Activated CD4-positive, alpha-beta T cell treated with anti-CD3 and anti-CD28 coated beads, Interleukin-2, Interleukin-6, amounts not matched to agents 100 ng/mL and 50 ng/mL, durations not matched to agents 16 hours and 8 hours (primary cell): ENCODE data around the gene HMGXB4.
A peak's percentile ranks its signal among the peaks of the same experiment; 100 is the strongest.

Experiments
- DNase-seq: peaks from one replicate; pipeline ENCODE4 v3.0.0-alpha.2; 2020

HMGXB4 gene

DNA sequence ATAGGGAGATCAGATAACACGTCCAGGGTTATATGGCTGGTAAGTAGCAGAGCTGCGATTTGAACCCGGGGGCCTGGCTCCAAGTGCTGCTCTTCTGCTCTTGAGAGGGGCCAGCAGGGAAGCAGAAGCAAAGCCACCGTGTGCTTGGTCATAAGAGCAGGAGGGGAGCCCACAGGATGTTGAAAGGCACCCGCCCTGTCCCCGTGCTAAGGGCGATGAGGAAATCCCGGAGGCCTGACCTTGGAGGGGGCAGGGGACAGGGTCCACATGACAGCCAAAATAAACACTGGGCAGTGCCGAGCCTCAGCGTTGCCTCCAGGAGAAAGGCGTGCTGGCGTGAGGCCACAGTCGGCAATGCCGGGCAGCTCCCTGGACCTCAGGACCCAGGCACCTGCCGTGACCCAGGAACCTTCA is 71.2 kb downstream of the HMGXB4 start:
- no peak for DNase-seq

DNA sequence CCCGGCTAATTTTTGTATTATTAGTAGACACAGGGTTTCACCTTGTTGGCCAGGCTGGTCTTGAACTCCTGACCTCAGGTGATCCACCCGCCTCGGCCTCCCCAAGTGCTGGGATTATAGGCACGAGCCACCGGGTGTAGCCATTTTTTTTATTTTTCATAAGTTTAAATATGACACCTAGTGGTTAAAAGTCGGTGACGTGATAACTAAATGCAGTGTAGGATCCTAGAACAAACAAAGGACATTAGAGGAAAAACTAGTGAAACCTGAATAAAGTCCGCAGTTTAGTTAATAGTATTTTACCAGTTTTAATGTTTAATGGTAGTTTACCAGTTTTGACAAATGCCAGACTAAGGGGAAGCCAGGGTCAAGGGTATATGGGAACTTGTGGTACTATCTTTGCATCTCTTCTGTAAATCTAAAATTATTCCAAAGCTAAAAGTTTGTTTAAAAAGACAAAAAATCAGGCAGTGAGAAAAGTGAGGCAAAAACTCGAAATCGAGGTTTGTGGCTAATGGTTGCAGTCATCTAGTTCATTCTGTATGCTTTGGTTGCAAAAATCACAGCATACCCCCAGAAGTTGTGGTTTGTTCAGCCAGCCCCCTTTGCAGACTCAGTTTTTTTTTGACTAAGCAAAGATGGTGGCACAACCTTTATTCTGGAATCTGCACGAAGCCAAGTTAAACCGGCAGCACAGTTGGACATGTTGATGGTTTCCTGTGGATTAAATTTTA is 72.0 kb downstream of the HMGXB4 start:
- DNase-seq = peak; percentile 67

DNA sequence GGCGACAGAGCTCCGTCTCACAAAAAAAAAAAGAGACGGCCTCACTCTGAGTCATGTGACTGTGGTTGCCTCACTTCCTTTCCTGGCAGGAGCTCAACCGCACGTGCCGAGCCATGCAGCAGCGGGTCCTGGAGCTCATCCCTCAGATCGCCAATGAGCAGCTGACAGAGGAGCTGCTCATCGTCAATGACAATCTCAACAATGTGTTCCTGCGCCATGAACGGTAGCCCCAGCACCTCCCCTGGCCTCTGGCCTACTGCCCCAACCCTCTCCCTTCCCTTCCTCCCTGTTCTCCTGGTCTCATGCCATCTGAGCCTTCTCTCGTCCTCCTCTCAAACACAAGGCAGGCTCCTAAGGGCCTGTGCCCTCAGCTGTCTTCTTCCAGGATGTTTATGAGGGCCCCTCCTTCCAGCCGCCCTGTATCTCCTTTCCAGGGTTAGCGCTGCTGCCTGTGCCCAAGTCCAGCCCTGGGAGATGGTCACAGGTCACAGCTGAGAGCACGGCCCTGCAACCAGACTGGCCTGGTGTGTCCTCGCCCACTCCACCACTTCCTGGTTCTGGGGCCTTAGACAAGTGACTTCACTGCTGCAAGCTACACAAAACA is 73.1 kb downstream of the HMGXB4 start:
- peak; percentile 88 for DNase-seq

DNA sequence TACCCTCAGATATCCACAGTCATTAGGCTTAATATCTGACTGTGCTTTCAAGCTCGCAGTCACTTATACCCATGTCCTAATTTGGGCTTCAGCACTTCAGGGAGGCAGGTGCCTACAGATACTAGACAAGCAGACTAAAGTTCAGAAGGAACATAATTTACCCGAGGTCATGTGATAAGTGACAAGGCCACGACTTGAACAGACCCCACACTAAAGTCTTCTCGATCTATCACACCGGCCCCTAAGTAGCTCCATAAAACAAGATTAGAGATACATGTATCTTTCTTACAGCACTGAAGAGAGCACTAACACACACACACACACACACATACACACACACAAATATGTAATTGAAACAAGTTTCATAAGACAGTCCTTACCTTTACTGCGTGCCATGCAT is 75.0 kb downstream of the HMGXB4 start:
- no peak for DNase-seq

DNA sequence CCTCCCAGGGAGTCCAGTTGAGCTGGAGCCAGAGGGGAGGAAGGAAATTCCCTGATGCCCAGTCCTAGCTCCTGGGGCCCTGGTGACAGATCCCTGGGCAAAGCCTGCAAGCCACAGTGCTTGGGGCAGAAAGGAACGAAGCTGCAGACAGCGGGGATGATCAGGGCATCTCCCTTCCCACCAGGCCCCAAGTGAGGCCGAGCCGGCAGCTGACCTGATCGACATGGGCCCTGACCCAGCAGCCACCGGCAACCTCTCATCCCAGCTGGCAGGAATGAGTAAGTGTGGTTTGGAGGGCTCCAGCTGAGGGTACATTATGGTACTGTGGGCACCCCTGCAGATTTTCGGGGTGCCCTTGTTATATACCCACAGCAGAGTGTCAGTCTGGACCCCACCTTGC is 75.9 kb downstream of the HMGXB4 start:
- no peak for DNase-seq

DNA sequence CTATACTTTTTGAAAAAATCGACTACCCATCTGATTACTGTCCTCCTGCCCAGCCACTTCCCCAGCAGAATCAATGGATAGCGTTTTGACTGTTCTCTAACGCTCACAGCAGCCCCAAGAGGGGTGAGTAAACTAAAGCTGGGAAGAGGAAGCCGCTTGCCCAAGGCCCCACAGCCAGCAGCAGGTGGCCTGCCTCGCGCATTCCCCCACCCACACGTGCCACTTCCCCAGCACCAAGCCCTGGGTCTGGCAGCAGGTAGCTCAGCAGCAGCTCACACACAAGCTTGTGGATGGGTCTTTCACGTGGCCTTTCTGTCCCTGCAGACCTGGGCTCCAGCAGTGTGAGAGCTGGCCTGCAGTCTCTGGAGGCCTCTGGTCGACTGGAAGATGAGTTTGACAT is 76.7 kb downstream of the HMGXB4 start:
- peak; percentile 46 for DNase-seq

DNA sequence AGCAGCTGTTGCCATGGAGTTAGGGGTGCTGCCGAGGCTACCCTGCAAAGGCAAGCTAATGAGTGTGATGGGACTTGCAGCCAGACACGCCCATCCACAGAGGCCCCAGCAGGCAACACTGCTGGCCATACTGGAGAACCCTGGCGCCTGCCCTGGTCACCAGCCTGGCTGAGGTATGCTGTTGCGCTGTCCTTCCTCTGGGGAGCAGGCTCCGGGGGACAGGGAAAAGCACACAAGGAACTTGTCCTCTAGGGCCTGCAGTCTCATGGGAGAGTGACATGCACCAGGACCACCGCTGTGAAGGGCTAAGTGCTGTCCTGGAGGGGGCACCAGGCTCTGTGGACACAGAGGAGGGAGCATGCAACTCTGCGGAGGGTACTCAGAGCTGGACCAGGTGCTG is 78.2 kb downstream of the HMGXB4 start:
- DNase-seq = no peak

DNA sequence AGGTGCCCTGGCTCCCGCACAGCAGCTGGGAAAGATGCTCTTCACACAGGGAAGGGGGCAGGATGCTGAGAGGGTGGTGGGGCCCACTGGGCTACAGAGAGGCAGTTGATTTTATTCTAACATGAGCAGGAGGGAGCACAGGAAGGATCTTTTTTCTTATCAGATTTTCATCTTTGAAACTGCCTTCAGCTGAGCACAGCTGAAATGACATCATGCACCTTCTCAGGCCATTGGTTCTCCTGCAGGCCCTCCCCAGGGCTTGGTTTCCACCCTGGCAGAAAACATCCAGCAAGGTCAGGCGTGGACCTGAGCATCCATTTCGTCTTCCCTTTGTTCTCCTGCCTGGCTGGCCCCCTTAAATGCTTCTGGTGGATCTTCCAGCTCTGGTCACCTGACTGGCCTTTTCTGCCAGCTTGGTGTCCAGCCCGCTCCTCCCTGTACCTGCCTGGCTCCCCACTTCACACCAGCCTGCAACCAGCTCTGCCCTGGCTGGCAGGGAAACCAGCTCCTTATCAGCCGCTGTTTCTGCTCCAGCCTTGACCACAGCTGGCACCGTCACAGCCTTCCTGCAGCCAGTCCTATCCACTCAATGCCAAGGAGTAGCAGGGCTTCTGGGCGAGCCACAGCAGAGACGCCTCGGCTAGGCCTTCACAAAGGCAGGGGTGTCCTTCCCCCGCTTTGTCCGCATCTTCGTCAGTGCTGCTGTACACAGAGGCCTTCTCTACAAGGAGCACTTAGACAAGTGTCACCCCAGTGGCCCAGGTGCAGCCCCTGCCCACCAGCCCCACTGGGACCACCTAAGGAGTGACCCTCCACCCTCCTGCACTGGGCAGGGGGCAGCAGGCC is 78.9 kb downstream of the HMGXB4 start:
- peak; percentile 46 for DNase-seq

DNA sequence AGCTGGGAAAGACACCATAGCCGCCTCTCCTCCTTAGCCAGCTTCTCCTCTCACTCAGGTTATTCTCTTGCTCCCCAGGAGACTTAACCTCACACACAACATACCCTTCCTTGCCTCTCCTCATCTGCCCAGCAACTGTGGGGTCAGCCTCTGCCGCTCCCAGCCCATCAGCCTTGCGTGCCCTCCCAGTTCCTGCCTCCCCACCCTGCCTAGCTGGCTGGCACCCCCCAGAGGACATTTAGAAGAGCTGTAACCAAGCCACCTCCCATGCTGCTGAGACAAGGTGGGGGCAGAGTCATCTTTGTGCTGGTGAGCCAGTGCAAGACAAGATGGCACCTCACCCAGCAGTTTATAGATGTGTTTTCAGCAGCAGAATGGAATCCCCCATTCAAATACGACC is 80.6 kb downstream of the HMGXB4 start:
- DNase-seq = peak; percentile 41

DNA sequence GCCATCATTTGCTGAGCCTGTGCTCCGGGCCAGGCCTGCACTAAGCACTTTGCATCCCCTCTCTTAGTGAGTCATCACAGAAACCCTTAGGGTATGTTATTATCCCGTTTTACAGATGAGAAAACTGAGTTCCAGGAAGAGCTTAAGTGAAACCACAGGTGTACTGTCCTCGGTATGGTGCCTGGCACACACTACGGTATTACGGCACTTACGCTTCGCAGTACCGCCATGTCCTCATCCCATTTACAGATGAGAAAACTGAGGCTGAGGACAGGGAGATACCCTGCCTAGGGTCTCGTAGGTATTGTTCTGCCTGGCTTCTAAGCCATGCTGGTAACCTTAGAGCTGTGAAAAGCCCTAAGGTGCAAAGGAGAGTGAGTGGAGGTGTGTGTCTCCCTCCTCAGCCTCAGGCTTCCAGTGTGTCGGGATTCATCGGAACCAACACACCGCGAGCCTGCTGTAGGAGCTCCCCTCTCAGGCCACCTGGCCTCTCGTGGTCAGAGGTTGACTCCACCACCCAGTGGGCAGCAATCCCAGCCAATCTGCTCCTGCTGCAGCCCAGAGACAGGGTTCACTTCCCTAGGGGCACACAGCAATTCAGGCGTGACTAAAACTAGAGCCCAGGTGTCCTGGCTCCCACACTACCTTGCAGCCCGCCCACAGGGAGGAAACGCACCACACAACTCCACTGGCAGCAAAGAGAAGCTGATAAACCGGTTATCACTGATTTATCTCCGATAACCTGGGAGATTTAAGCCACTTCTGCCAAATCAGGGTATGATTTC is 84.0 kb downstream of the HMGXB4 start:
- no peak for DNase-seq

DNA sequence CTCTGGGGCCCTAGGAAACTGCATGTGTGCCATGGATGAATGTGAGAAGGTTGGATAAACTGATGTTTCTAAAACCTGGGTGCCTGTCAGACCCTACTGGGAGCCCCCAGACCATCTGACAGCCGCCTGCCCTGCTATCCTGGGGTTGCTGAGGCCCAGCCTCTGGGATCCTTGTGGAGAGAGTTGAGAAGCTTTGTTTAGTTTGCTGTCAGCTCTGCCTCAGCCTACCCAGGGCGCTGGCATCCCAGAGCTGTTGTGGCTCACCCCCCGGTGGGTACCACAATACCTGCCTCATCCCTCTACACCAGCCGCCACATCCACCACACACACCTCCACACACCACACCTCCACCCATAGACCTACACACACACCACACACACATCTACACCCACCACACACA is 85.1 kb downstream of the HMGXB4 start:
- DNase-seq = no peak

DNA sequence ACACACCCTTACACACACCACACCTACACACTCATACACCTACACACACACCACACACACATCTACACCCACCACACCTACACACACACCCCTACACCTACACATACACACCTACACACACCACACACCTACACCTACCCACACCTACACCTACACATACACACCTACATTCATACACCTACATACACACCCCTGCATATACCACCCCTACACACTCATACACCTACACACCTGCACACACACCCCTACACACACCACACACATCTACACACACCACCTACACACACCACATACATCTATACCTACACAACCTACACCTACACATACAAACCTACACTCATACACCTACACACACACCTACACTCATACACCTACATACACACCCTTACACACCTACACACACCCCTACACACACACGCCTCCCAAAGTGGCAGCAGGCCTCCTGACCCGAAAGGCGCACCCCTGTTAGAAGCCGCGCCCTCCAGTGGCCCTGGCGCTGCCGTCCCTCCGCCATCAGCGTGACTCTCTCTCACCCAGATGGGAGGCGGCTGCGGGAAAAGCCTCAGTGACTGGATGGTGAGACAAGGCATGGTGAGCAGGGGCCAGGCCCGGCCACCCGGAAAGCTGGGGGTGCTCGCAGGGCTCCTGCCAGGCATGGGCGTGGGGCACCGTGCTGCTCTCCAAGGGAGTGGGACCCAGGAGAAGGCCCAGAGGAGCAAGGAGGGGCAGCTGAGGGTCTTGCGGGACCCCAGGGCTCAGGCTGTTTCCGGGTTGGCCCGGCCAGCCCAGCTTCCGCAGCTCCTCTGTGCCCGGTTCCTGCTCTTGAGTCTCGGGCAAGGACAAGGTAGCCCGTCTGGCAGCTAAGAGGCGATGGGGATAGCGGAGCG is 86.6 kb downstream of the HMGXB4 start:
- DNase-seq = no peak

DNA sequence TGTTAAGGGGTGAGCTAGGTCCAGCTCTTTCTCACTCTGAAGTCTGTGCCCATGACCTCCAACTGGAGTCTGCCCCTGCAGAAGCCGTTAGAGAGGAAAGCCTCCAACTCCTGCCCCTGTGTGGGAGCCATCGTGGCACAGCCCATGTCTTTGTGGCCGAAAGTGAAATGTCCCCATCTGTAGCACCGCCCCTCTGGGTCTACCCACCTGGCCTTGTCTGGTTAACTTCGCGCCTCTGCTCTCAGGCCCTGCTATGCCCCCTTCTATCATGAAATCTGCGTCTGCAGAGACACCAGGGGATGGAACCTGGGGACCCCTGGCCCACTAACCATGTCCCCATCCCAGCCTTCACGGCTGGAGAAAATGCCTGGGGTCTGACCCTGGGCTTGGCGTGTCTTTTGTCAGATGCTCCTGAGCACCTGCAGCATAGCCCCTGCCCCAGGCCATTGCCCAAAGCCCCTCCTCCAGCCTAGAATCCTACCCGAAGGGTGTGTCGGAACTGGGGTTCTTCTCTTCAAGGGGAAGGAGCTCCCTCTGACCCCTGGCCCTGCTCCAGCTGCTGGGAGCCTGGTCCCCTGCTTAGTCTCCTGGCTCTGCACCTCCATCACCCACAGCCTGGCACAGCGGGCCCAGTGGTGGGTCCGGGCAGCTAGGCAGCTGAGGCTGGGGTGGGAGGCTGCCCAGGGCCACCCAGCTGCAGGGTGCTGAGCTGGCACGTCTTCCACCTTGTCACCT is 87.8 kb downstream of the HMGXB4 start:
- DNase-seq = no peak
